HEK293 (cell line): ENCODE results near the gene CRTC1.

ENCODE experiments used
- GLIS1 ChIP-seq: fragments of 450-650 bp; formaldehyde crosslinking; IDR thresholded peaks from 2 replicates; pipeline ENCODE4 v1.5.1; 2016; ENCODE audit warnings: missing biosample characterization, missing genetic modification characterization
- GLIS2 ChIP-seq: fragments of 450-650 bp; formaldehyde crosslinking; IDR thresholded peaks from 2 replicates; pipeline ENCODE4 v1.5.1; 2016; ENCODE audit warnings: missing biosample characterization, missing genetic modification characterization
- OSR2 ChIP-seq: fragments of 450-650 bp; formaldehyde crosslinking; IDR thresholded peaks from 2 replicates; pipeline ENCODE4 v1.5.1; 2016; ENCODE audit warnings: missing biosample characterization, missing genetic modification characterization
- SALL2 ChIP-seq: fragments of 450-650 bp; formaldehyde crosslinking; IDR thresholded peaks from 2 replicates; pipeline ENCODE4 v1.5.0; 2017; ENCODE audit warnings: missing biosample characterization, mild to moderate bottlenecking, missing genetic modification characterization, borderline replicate concordance
- SP2 ChIP-seq: fragments of 450-650 bp; formaldehyde crosslinking; IDR thresholded peaks from 2 replicates; pipeline ENCODE4 v1.5.1; 2016; ENCODE audit warnings: missing biosample characterization, missing genetic modification characterization
- YY1 ChIP-seq: fragments of 450-650 bp; formaldehyde crosslinking; IDR thresholded peaks from 2 replicates; pipeline ENCODE4 v1.5.1; 2018; ENCODE audit warnings: missing biosample characterization, missing genetic modification characterization
- ZNF132 ChIP-seq: fragments of 450-650 bp; formaldehyde crosslinking; IDR thresholded peaks from 2 replicates; pipeline ENCODE4 v1.5.1; 2017; ENCODE audit warnings: missing biosample characterization, missing genetic modification characterization, borderline replicate concordance
- ZNF16 ChIP-seq: fragments of 450-650 bp; formaldehyde crosslinking; IDR thresholded peaks from 2 replicates; pipeline ENCODE4 v1.5.1; 2016; ENCODE audit warnings: low read depth, missing biosample characterization, missing genetic modification characterization
- ZNF174 ChIP-seq: fragments of 450-650 bp; formaldehyde crosslinking; IDR thresholded peaks from 2 replicates; pipeline ENCODE4 v1.5.0; 2017; ENCODE audit warnings: missing biosample characterization, mild to moderate bottlenecking, missing genetic modification characterization
- ZNF184 ChIP-seq: fragments of 450-650 bp; IDR thresholded peaks from 2 replicates; pipeline ENCODE4 v1.5.1; 2018; ENCODE audit warnings: missing biosample characterization, mild to moderate bottlenecking, missing genetic modification characterization
- ZNF211 ChIP-seq: fragments of 450-650 bp; formaldehyde crosslinking; IDR thresholded peaks from 2 replicates; pipeline ENCODE4 v1.5.1; 2016; ENCODE audit warnings: low read depth, missing biosample characterization, missing genetic modification characterization
- ZNF214 ChIP-seq: fragments of 450-650 bp; formaldehyde crosslinking; IDR thresholded peaks from 2 replicates; pipeline ENCODE4 v1.5.1; 2017; ENCODE audit warnings: missing biosample characterization, mild to moderate bottlenecking, missing genetic modification characterization, borderline replicate concordance
- ZNF335 ChIP-seq: fragments of 450-650 bp; formaldehyde crosslinking; conservative IDR thresholded peaks from 2 replicates; pipeline ENCODE4 v1.5.1; 2016; ENCODE audit warnings: missing biosample characterization, missing genetic modification characterization
- ZNF354C ChIP-seq: fragments of 450-650 bp; formaldehyde crosslinking; IDR thresholded peaks from 2 replicates; pipeline ENCODE4 v1.5.1; 2016; ENCODE audit warnings: missing biosample characterization, missing genetic modification characterization, low read depth, borderline replicate concordance
- ZNF37A ChIP-seq: fragments of 450-650 bp; IDR thresholded peaks from 2 replicates; pipeline ENCODE4 v1.5.1; 2018; ENCODE audit warnings: missing biosample characterization, missing genetic modification characterization
- ZNF394 ChIP-seq: fragments of 450-650 bp; formaldehyde crosslinking; IDR thresholded peaks from 2 replicates; pipeline ENCODE4 v1.5.1; 2016; ENCODE audit warnings: missing biosample characterization, missing genetic modification characterization, mild to moderate bottlenecking, moderate library complexity, borderline replicate concordance
- ZNF473 ChIP-seq: fragments of 450-650 bp; formaldehyde crosslinking; IDR thresholded peaks from 2 replicates; pipeline ENCODE4 v1.5.1; 2017; ENCODE audit warnings: missing biosample characterization, missing genetic modification characterization
- ZNF560 ChIP-seq: fragments of 450-650 bp; formaldehyde crosslinking; IDR thresholded peaks from 2 replicates; pipeline ENCODE4 v1.5.1; 2017; ENCODE audit warnings: missing biosample characterization, missing genetic modification characterization, borderline replicate concordance
- ZNF639 ChIP-seq: fragments of 450-650 bp; formaldehyde crosslinking; IDR thresholded peaks from 2 replicates; pipeline ENCODE4 v1.5.1; 2016; ENCODE audit warnings: missing biosample characterization, missing genetic modification characterization
- ZNF658 ChIP-seq: fragments of 450-650 bp; formaldehyde crosslinking; IDR thresholded peaks from 2 replicates; pipeline ENCODE4; 2016; ENCODE audit warnings: missing biosample characterization, missing genetic modification characterization
- ZNF707 ChIP-seq: fragments of 450-650 bp; formaldehyde crosslinking; IDR thresholded peaks from 2 replicates; pipeline ENCODE4 v1.5.1; 2016; ENCODE audit warnings: missing biosample characterization, missing genetic modification characterization
- ZNF747 ChIP-seq: fragments of 450-650 bp; formaldehyde crosslinking; IDR thresholded peaks from 2 replicates; pipeline ENCODE4 v1.5.1; 2016; ENCODE audit warnings: missing biosample characterization, missing genetic modification characterization
- ZNF768 ChIP-seq: fragments of 450-650 bp; formaldehyde crosslinking; IDR thresholded peaks from 2 replicates; pipeline ENCODE4 v1.5.1; 2018; ENCODE audit warnings: missing biosample characterization, mild to moderate bottlenecking, missing genetic modification characterization
- ZXDB ChIP-seq: fragments of 450-650 bp; formaldehyde crosslinking; IDR thresholded peaks from 2 replicates; pipeline ENCODE4 v1.5.1; 2016; ENCODE audit warnings: missing biosample characterization, missing genetic modification characterization
- TF ChIP-seq, protein P1 (sequence below): fragments of 450-650 bp; formaldehyde crosslinking; IDR thresholded peaks from 2 replicates; pipeline ENCODE4 v1.5.1; 2016; ENCODE audit warnings: missing biosample characterization, missing genetic modification characterization
- TF ChIP-seq, protein P2 (sequence below): fragments of 450-650 bp; formaldehyde crosslinking; IDR thresholded peaks from 2 replicates; pipeline ENCODE4 v1.5.1; 2016; ENCODE audit warnings: missing biosample characterization, missing genetic modification characterization, low read depth
- TF ChIP-seq, protein P3 (sequence below): fragments of 450-650 bp; formaldehyde crosslinking; IDR thresholded peaks from 2 replicates; pipeline ENCODE4 v1.5.1; 2017; ENCODE audit warnings: missing biosample characterization, missing genetic modification characterization
- TF ChIP-seq, protein P4 (sequence below): fragments of 450-650 bp; IDR thresholded peaks from 2 replicates; pipeline ENCODE4 v1.5.1; 2018; ENCODE audit warnings: missing biosample characterization, mild to moderate bottlenecking, missing genetic modification characterization
- TF ChIP-seq, protein P5 (sequence below): IDR thresholded peaks from 2 replicates; pipeline ENCODE4 v1.6.1; 2011; ENCODE audit warnings: mild to moderate bottlenecking, low read depth, low read length, borderline replicate concordance

The CRTC1 gene

GRCh38 chr19:18657590-18658365 lies 25.7 kb upstream of the CRTC1 start (continued):
- peak; percentile 37; the same call in 1 of the 2 replicates for TF ChIP-seq ZNF394 (tag by site-specific recombination)
- no peak for TF ChIP-seq ZNF184
- TF ChIP-seq, protein P1, sequence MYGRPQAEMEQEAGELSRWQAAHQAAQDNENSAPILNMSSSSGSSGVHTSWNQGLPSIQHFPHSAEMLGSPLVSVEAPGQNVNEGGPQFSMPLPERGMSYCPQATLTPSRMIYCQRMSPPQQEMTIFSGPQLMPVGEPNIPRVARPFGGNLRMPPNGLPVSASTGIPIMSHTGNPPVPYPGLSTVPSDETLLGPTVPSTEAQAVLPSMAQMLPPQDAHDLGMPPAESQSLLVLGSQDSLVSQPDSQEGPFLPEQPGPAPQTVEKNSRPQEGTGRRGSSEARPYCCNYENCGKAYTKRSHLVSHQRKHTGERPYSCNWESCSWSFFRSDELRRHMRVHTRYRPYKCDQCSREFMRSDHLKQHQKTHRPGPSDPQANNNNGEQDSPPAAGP (tag by site-specific recombination): no peak
- TF ChIP-seq GLIS1: peak; percentile 57
- no peak for TF ChIP-seq ZNF37A (tag by site-specific recombination)
- TF ChIP-seq ZNF354C (tag by site-specific recombination): no peak
- TF ChIP-seq ZNF211 (tag by site-specific recombination): no peak
- no peak for TF ChIP-seq ZNF639 (tag by site-specific recombination)
- no peak for TF ChIP-seq ZNF707 (tag by site-specific recombination)
- TF ChIP-seq GLIS2: peak; percentile 46; the same call in 1 of the 2 replicates
- TF ChIP-seq, protein P2, sequence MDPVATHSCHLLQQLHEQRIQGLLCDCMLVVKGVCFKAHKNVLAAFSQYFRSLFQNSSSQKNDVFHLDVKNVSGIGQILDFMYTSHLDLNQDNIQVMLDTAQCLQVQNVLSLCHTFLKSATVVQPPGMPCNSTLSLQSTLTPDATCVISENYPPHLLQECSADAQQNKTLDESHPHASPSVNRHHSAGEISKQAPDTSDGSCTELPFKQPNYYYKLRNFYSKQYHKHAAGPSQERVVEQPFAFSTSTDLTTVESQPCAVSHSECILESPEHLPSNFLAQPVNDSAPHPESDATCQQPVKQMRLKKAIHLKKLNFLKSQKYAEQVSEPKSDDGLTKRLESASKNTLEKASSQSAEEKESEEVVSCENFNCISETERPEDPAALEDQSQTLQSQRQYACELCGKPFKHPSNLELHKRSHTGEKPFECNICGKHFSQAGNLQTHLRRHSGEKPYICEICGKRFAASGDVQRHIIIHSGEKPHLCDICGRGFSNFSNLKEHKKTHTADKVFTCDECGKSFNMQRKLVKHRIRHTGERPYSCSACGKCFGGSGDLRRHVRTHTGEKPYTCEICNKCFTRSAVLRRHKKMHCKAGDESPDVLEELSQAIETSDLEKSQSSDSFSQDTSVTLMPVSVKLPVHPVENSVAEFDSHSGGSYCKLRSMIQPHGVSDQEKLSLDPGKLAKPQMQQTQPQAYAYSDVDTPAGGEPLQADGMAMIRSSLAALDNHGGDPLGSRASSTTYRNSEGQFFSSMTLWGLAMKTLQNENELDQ: no peak
- no peak for TF ChIP-seq ZNF16 (tag by site-specific recombination)
- TF ChIP-seq YY1 (tag by site-specific recombination): no peak
- TF ChIP-seq ZNF768 (tag by site-specific recombination): no peak
- TF ChIP-seq ZNF560 (tag by site-specific recombination): no peak
- peak; percentile 48 for TF ChIP-seq SP2
- no peak for TF ChIP-seq ZNF473
- TF ChIP-seq ZNF174 (tag by site-specific recombination): no peak
- no peak for TF ChIP-seq SALL2
- TF ChIP-seq OSR2: peak; percentile 45
- no peak for TF ChIP-seq ZNF132 (tag by site-specific recombination)
- TF ChIP-seq ZNF214 (tag by site-specific recombination): no peak
- TF ChIP-seq, protein P3, sequence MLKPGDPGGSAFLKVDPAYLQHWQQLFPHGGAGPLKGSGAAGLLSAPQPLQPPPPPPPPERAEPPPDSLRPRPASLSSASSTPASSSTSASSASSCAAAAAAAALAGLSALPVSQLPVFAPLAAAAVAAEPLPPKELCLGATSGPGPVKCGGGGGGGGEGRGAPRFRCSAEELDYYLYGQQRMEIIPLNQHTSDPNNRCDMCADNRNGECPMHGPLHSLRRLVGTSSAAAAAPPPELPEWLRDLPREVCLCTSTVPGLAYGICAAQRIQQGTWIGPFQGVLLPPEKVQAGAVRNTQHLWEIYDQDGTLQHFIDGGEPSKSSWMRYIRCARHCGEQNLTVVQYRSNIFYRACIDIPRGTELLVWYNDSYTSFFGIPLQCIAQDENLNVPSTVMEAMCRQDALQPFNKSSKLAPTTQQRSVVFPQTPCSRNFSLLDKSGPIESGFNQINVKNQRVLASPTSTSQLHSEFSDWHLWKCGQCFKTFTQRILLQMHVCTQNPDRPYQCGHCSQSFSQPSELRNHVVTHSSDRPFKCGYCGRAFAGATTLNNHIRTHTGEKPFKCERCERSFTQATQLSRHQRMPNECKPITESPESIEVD (tag by site-specific recombination): no peak
- TF ChIP-seq ZXDB (tag by site-specific recombination): no peak
- no peak for TF ChIP-seq ZNF747 (tag by site-specific recombination)
- no peak for TF ChIP-seq ZNF335 (tag by site-specific recombination)
- TF ChIP-seq, protein P4, sequence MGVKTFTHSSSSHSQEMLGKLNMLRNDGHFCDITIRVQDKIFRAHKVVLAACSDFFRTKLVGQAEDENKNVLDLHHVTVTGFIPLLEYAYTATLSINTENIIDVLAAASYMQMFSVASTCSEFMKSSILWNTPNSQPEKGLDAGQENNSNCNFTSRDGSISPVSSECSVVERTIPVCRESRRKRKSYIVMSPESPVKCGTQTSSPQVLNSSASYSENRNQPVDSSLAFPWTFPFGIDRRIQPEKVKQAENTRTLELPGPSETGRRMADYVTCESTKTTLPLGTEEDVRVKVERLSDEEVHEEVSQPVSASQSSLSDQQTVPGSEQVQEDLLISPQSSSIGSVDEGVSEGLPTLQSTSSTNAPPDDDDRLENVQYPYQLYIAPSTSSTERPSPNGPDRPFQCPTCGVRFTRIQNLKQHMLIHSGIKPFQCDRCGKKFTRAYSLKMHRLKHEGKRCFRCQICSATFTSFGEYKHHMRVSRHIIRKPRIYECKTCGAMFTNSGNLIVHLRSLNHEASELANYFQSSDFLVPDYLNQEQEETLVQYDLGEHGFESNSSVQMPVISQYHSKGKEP (tag by site-specific recombination): no peak
- TF ChIP-seq ZNF658 (tag by site-specific recombination): no peak
- TF ChIP-seq, protein P5, sequence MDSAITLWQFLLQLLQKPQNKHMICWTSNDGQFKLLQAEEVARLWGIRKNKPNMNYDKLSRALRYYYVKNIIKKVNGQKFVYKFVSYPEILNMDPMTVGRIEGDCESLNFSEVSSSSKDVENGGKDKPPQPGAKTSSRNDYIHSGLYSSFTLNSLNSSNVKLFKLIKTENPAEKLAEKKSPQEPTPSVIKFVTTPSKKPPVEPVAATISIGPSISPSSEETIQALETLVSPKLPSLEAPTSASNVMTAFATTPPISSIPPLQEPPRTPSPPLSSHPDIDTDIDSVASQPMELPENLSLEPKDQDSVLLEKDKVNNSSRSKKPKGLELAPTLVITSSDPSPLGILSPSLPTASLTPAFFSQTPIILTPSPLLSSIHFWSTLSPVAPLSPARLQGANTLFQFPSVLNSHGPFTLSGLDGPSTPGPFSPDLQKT: no peak
